Glomerular visceral epithelial cell (primary cell): ENCODE measurements around the gene CFAP57.

Experiments
- DNase-seq: peaks from one replicate; pipeline ENCODE4 v3.0.0-alpha.2; 2016; ENCODE audit errors: extremely low spot score

The CFAP57 gene

GRCh38 chr1:43277116-43277876, 105.2 kb downstream of the CFAP57 start:
- no peak for DNase-seq

- DNase-seq = no peak
Measured at GRCh38 chr1:43279161-43279560, 107.0 kb downstream of the CFAP57 start.

DNA sequence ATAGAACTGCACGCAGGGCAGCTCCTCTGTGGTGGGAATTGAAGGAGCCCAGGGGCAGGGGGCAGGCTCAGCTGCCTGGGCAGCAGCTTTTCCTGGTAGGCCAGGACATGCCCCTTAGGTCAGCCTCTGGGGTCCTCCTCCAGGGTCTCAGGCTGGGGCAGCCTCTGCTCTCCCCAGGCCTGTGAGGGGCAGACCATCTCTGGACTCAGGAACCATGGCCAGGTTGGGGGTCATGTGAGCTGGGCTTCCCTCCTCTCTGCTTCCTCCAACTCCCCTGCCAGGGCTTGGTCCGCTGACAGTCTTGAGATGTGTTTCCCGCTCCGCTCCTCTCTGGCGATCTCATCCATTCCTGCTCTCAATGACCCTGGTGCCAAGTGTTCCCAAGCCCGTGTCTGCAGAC, 107.5 kb downstream of the CFAP57 start:
- DNase-seq = no peak

DNA sequence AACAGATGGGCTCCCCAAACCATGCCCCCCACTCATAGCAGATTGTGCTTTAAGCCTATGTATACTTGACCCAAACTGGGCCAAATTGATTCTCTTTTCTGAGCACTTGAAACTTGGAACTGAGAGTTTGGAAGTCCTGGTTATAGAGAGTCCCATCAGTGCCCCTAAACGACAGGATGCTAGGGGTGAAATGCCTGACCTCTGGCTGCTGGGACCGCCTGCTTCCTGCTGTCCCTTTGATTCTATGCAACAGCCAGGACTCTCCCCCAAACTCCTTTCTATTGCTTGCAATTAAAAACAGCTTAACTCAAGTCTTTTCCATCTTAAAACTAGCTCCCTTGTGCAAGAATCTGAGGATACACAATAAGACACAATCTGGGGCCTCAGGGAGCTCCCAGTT, 108.6 kb downstream of the CFAP57 start:
- no peak for DNase-seq

DNA sequence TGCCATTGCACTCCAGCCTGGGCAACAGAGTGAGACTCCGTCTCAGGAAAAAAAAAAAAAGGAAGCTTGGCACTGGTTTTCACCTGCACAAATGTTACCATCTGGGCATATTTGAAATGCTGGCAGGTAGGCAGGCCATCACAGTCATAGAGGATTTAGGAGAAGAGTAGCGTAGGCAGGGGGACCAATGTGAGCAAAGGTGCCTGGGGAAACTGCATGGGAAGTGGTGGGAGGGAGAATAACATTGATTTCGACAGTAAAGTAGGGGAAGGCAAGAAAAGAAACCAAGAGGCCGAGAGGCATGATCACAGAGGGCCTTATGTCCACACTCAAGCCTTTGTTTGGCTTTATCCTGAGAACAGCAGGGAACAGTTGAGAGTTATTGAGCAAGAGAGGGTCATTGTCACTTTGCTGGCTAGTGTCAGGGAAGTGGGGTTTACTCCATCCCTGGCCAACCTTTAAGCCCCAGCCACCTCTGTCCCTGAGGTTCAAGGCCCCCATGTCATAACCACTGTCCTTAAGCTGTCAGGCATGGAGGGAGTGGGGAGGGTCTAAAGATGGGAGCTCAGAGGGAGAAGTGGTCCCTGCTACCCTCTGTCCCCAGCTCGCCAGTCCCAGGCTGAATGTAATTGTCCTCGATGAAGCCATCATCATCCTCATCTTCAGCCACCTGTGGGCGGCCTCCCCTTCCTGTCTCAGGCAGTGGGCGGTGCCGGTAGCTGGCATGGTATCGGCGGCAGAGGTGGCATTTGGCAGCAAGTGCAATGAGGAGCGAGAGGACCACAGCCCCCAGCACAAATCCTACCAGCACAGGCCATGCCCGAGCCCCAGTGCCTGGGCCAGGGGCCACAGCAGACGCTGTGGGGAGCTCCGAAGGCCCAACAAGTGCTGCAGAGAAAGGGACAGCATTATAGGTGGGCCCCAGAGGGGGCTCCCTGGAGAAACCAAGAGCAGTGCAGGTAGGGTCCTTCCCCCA, 110.4 kb downstream of the CFAP57 start:
- no peak for DNase-seq

DNA sequence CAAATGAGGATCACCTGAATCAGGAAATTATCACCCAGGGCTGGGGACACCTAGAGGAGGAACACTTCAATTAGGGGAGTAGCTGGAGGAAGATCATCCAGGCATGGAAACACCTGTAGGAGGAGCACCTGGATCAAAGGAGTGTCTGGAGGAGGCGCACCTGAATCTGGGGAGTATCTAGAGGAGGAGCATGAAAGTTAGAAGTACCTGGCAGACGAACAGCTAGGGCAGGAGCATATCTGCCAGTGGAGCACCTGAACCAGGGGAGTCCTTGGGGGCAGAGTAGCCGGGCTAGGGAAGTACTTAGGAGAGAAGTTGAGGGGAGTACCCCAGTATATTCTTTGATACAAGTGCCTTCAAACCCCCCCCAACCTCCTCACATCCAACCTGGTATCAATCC, 111.9 kb downstream of the CFAP57 start:
- no peak for DNase-seq

DNA sequence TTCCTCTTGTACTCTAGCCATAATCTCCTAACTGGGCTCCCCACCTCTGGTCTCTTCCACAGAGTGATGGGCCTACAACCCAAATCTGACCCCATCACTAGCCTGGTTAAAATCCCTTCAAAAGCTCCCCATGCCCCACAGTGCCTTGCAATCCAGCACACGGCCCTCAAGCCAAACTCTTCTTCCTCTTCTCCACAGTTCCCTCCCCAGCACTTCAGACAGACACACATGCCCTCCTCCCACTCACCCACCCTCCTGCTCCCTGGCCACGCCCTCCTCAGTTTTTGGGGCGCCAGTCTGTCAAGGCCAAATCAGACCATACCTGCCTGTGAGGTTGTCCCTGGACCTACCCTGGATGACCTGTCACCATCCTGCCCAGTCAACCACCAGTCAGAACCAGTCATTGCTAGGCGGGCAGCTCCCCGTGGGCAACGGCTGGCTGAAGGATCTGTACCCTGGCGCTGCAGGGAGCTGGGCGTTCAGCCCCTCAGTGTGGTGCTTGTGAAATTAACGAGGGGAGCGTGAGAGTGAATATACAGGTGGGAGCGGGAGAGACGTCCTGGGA, 112.5 kb downstream of the CFAP57 start:
- no peak for DNase-seq

DNA sequence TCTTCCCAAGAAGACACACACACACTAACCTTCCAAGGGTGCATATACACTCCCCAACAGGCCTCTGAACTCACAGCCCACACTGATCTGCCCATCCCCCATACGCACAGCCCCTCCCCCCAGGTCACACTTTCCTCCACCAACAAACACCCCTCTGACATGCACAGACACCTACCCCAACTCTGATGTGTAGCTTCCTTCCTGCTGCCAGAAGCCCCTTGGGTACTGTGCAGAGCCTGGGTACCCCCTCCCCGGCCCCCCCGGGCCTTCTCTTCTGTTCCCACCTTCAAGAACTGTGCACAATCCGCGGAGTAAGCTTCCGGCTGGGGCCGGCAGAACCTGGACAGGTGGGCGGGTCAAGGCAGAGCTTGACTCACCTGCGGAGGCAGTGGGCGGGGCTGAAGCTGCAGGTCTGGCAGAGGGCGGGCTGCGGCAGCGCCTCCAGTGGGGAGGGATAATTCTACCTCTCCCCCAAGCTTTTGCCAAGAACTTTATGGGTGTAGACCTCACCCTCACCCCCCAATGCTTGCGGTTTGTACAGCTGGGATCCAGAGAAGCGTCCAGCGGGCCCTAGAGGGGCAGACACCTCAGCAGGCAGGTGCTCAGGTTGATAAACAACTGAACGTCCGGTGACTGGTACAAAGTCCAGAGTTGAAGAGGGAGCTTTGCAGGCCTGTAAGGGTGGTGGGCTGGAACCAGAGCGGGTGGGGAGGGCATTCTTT, 113.3 kb downstream of the CFAP57 start, which contains the start of gene C1orf210:
Gene C1orf210 (minus strand): TSS at position 313 of the 722 bp plus-strand sequence. CDS start 2,311 bp downstream, outside the sequence.
- peak; percentile 11 for DNase-seq

DNA sequence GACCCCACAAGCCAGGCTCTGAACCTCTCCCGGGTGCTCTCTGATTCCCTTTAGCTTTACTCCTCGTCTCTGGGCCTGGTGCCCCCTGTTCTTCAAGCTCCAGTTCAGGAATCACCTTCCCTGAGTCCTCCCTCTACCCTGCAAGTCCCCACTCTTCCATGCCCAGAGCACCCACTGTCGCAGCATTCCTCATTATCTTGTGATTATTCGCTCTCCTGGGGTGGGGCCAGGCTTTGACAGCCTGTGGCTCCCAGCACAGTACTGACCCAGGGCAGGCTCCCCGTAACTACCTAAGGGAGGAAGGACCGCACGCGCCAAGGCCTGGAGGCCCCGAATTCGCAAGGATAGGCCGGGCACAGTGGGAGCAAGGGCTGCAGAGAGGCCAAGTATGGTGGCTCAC, 114.0 kb downstream of the CFAP57 start:
- no peak for DNase-seq

DNA sequence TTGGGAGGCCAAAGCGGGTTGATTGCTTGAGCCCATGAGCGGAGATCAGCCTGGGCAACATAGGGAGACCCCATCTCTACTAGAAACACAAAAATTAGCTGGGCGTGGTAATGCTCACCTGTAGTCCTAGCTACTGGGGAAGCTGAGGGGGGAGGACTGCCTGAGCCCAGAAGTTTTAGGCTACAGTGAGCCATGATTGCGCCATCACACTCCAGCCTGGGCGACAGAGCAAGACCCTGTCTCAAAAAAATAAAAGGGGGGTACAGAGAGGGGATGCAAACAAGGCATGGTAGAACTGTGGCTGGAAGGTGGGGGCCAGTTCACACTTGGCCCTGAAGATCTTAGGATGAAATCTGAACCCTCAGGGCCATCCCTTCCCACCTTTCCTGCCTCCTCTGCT, 114.4 kb downstream of the CFAP57 start:
- no peak for DNase-seq

DNA sequence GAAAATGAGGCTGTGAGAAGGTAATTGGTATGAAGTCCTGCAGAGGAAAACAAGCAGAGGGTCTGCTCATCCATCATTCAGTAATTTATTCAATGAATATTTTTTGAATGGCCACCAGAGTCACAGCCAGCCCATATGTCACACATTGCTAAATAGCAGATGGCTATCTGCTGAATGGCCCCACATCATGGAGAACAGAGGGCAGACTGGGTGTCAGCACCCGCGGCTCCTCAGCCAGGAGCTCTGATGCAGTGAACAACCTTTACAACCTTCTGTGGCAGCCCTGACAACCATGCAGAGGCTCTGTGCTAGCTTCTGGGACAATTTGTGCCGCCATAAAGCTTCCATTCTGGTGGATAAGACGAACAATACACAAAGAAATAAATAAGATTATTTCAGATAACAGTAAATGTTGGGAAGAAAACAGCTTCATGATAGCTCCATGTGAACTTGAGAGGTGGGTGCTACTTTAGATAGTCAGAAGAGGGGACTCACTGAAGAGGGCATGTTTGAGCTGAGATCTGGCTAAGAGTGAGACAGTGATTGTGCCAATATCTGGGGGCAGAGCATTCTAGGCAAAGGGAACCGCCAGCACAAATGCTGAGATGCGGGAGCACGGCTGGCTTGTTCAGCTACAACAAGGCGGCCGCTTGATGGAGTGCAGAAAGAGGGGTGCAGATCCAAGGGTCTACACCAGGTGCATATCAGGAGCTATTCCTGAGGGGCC, 116.1 kb downstream of the CFAP57 start:
- no peak for DNase-seq

DNA sequence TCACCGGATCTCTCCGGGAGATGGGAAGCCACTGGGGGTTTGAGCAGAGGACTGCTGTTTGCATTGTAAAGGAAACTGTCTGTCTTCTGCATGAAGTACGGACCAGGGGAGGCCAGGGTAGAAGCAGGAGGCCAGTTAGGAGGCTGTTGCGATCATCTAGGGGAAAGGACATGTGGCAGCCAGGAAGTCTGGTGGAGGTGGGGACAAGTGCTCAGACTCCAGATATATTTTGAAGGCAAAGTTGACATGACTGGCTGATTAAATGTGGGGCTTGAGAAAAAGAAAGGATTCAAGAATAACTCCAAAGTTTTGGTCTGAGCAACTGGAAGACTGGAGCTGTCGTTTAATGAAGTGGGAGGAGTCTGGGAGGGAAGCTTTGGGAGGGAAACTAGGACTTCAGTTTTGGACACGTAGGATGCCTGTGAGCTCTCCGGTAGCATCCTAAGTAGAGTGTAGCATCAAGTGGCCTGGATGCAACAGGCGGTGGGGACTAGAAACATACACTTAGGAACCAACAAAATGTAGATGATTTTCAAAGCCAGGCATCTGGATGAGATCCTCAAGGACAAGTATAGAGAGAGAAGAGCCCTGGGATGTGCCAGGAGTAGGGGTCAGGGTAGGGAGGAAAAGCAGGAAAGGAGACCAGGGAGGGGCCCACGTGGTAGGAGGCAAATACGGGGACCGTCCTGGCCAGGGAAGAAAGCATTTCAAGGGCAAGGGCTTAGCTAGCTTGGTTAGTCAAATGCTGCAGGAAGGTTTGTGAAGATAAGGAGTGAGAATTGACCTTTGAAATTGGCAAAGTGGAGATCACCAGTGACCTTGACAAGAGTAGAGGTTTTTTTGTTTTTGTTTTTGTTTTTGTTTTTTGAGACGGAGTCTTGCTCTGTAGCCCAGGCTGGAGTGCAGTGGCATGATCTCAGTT, 116.9 kb downstream of the CFAP57 start:
- DNase-seq = no peak

GRCh38 chr1:43292216-43292615, 120.1 kb downstream of the CFAP57 start:
- no peak for DNase-seq

DNA sequence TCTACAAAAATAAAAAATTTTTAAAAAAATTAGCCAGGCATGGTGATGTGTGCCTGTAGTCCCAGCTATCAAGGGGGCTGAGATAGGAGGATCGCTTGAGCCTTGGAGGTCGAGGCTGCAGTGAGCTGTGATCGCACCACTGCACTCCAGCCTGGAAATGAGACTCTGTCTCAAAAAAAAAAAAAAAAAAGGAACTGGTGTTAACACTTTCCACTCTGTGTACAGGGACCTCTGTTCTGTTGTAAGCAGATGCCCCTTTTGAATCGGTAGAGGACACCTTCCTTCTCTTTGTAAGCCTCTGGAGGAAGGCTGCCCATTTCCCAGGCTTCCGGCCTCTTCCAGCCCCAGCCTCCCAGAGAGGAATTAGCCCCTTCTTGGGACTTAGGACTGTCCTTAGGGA, 120.5 kb downstream of the CFAP57 start:
- no peak for DNase-seq

DNA sequence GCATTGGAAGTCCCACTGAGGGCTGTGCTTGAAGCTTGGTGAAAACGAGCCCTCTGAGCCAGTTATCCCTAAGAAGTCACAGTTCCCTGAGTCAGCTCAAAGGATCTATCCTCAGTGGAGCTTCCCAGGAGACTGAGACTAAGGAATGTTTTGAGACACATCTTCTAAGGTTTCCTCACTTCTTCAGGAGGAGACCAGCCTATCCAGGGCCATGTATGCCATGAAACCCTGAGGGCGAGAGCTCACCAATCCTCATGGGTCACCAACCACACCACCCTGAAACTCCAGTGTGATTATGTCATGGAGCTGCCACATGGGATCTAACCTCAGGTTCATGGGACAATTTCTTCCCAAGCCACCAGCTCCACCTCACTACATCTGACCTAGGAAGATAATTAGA, 121.0 kb downstream of the CFAP57 start:
- no peak for DNase-seq

- no peak for DNase-seq
Measured at GRCh38 chr1:43293896-43294760, 122.0 kb downstream of the CFAP57 start.

GRCh38 chr1:43294761-43295160, 122.6 kb downstream of the CFAP57 start:
- no peak for DNase-seq

GRCh38 chr1:43296207-43296606, 124.1 kb downstream of the CFAP57 start:
- no peak for DNase-seq

GRCh38 chr1:43298055-43298454, 125.9 kb downstream of the CFAP57 start:
- no peak for DNase-seq
